NCI-H226 (cell line): Measurements from ENCODE around the gene TMSB10.
A peak's percentile ranks its signal among the peaks of the same experiment; 100 is the strongest.
"Not testable (repeated sequence)": the region's sequence is repeated elsewhere in the genome, so short reads cannot be mapped to it uniquely, and the experiment has no call there.

Experiments used
- DNase-seq: peaks from one replicate; pipeline ENCODE4 v3.0.0-alpha.2; 2015

TMSB10 gene

GRCh38 chr2:84905181-84906107 lies at the start of gene TMSB10:
Gene TMSB10, plus strand, starts transcription at chr2:84905656.
- peak; percentile 72 for DNase-seq

GRCh38 chr2:84855731-84856130 lies 49.7 kb upstream of the TMSB10 start:
- no peak for DNase-seq

- DNase-seq, result no peak
Measured at GRCh38 chr2:84856787-84857186, 48.7 kb upstream of the TMSB10 start.

GRCh38 chr2:84857566-84857965 lies 47.9 kb upstream of the TMSB10 start:
- DNase-seq, result no peak

GRCh38 chr2:84858123-84858522 lies 47.3 kb upstream of the TMSB10 start:
- DNase-seq, result no peak

GRCh38 chr2:84858937-84859336 lies 46.5 kb upstream of the TMSB10 start:
- no peak for DNase-seq

- DNase-seq, result no peak
Measured at GRCh38 chr2:84861539-84861938, 43.9 kb upstream of the TMSB10 start.

- DNase-seq, result no peak
Measured at GRCh38 chr2:84862006-84862405, 43.5 kb upstream of the TMSB10 start.

- no peak for DNase-seq
Measured at GRCh38 chr2:84865181-84865783, 40.2 kb upstream of the TMSB10 start.

GRCh38 chr2:84866122-84866521 lies 39.3 kb upstream of the TMSB10 start:
- no peak for DNase-seq

GRCh38 chr2:84868327-84868726 lies 37.1 kb upstream of the TMSB10 start:
- DNase-seq, result not testable (repeated sequence)

- DNase-seq, result no peak
Measured at GRCh38 chr2:84870306-84870705, 35.1 kb upstream of the TMSB10 start.

- DNase-seq, result not testable (repeated sequence)
Measured at GRCh38 chr2:84872691-84873090, 32.8 kb upstream of the TMSB10 start.

- no peak for DNase-seq
Measured at GRCh38 chr2:84873350-84873749, 32.1 kb upstream of the TMSB10 start.

GRCh38 chr2:84874381-84875212 lies 30.9 kb upstream of the TMSB10 start:
- no peak for DNase-seq

GRCh38 chr2:84875213-84875560 lies 30.3 kb upstream of the TMSB10 start:
- no peak for DNase-seq

- DNase-seq, result not testable (repeated sequence)
Measured at GRCh38 chr2:84875619-84876018, 29.8 kb upstream of the TMSB10 start.

- no peak for DNase-seq
Measured at GRCh38 chr2:84876369-84876768, 29.1 kb upstream of the TMSB10 start.

- no peak for DNase-seq
Measured at GRCh38 chr2:84878459-84878858, 27.0 kb upstream of the TMSB10 start.

GRCh38 chr2:84878896-84879583 lies 26.4 kb upstream of the TMSB10 start:
- DNase-seq, result no peak

GRCh38 chr2:84879584-84880394 lies 25.7 kb upstream of the TMSB10 start:
- DNase-seq, result no peak

GRCh38 chr2:84880395-84880644 lies 25.1 kb upstream of the TMSB10 start:
- no peak for DNase-seq
